BE2C (cell line): ENCODE measurements around the gene C12orf60.

Source experiments
- DNase-seq: peaks from one replicate; pipeline ENCODE4 v3.0.0-alpha.2; 2020
- H3K27me3 ChIP-seq: fragments of 250-450 bp; sonication (Bioruptor Pico); 2 replicates; pipeline ENCODE4 v1.5.1; 2020; ENCODE audit warnings: mild to moderate bottlenecking
- H3K36me3 ChIP-seq: fragments of 250-450 bp; sonication (Bioruptor Pico); 2 replicates; pipeline ENCODE4 v1.5.1; 2020; ENCODE audit warnings: mild to moderate bottlenecking
- H3K4me1 ChIP-seq: fragments of 250-450 bp; sonication (Bioruptor Pico); 2 replicates; pipeline ENCODE4 v1.5.1; 2020
- H3K4me3 ChIP-seq: 2 replicates; pipeline ENCODE4 v1.5.1; 2011; ENCODE audit warnings: low read depth, low read length
- H3K9me3 ChIP-seq: fragments of 250-450 bp; sonication (Bioruptor Pico); 2 replicates; pipeline ENCODE4 v1.5.1; 2020
- TF ChIP-seq, protein P1 (sequence below): IDR thresholded peaks from 2 replicates; pipeline ENCODE4 v1.5.1; 2012; ENCODE audit warnings: mild to moderate bottlenecking, low read depth, low read length

The C12orf60 gene

DNA sequence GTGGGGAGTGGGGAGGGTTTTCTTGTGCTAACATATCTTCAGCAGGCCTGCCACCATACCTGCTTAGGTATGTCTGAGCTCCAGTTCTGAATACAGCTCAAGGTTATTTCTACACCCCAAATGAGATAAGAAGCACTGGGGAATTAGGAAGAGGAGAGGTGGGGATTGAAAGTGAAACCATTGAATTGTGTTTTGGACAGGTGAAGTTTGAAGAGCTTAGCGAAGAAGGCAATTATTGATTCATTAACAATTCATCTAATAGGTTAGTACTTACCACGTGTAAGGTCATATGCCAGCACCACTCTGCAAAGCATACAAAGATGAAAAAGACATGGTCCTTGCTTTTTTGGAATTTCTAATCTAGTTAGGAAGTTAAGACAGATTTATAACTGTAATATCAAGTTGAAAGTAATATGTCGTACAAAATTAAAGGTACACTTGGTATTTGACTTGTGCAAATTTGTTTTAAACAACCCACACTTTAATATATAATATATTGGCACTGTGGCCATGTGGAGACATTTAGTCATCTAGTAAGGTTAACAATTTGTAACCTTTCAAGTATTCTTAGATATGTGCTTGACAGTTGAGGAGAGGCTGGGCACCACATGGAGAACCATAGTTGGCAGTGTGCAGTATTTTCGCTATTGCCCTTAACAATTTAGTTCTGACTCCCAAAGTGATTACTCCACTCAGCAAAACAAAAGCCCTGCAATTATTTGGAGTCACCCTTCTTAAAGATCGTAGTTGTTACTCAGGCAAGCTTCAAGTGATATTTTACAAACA, 6.9 kb downstream of the C12orf60 start:
- Histone ChIP-seq H3K27me3 (no peaks in the 10 kb centered on the region), H3K9me3 (no peaks in the 10 kb centered on the region), H3K4me3 (no peak overlapping the region), H3K4me1 (no peaks in the 10 kb centered on the region), H3K36me3 (no peaks in the 10 kb centered on the region)
- TF ChIP-seq, protein P1, sequence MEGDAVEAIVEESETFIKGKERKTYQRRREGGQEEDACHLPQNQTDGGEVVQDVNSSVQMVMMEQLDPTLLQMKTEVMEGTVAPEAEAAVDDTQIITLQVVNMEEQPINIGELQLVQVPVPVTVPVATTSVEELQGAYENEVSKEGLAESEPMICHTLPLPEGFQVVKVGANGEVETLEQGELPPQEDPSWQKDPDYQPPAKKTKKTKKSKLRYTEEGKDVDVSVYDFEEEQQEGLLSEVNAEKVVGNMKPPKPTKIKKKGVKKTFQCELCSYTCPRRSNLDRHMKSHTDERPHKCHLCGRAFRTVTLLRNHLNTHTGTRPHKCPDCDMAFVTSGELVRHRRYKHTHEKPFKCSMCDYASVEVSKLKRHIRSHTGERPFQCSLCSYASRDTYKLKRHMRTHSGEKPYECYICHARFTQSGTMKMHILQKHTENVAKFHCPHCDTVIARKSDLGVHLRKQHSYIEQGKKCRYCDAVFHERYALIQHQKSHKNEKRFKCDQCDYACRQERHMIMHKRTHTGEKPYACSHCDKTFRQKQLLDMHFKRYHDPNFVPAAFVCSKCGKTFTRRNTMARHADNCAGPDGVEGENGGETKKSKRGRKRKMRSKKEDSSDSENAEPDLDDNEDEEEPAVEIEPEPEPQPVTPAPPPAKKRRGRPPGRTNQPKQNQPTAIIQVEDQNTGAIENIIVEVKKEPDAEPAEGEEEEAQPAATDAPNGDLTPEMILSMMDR: no peak
- no peak for DNase-seq

DNA sequence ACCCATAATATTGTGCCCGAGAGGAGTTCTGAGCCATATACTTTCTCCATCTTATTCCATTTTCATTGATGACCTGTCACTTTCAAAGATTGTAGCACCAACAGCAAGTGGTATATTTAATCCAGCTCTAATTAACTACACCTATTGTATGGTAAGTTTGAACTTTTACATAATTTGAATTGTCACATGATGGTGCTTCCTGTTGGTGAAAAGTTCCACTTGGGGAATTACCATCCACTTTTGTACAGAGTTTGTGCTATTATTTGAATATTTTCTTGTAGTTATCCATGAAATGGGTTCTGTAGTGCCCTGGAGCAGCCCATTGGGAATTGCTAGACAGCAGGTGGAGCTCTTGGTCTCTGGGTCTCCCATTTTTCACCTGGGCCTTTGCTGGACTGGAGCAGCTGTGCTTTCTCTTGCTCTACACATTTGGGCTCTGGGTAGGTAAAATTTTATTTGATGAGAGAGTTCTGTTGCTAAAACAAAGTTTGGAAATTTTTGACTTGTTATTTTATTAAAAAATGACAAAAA, 7.5 kb downstream of the C12orf60 start:
- TF ChIP-seq, protein P1: peak; percentile 65
- no peaks in the 10 kb centered on the region for H3K27me3 ChIP-seq
- no peaks in the 10 kb centered on the region for H3K4me1 ChIP-seq
- no peaks in the 10 kb centered on the region for H3K9me3 ChIP-seq
- no peak overlapping the region for H3K4me3 ChIP-seq
- H3K36me3 ChIP-seq: no peaks in the 10 kb centered on the region
- peak; percentile 47 for DNase-seq

DNA sequence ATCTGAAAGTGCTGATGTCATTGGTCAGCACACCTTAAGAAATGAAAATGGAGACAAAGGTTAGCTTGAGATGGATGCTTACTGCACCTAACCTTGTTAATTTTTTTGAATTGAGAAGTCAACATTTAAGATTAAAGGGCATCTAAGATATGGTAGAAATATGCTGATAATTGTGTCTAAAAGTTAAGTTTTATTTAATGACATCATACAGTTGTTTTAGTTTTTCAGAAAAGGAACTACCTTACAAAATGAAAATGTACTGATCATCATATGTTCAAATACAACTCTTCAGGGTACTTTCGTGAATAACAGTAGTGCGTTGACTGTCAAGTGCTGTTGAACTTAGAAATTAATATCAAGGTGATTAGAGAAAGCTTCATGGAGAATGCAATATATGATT, 8.0 kb downstream of the C12orf60 start:
- TF ChIP-seq, protein P1: no peak
- H3K4me1 ChIP-seq: no peaks in the 10 kb centered on the region
- no peaks in the 10 kb centered on the region for H3K9me3 ChIP-seq

DNA sequence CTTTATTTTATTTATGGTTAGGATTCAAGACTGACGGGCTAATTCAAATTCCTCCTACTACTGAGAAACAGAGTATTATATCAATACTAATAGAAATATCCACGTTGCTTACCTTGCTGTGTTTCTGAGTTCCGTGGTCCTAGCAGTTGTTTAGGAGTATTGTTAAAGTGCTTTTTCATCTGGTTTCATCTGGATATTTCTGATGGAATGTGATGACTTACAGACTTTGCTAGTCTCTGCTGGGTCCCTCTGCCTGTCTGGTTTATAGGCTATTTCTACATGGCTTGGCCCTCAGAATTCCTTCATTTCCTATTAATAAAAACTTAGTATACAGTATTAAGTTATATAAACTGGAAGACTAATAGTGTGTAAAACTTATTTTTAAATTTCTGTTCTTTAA, 10.5 kb downstream of the C12orf60 start, which contains the start of gene SMCO3:
Gene SMCO3 (minus strand): TSS at position 169 of the 400 bp plus-strand sequence. CDS start 7,502 bp downstream, outside the sequence.
- TF ChIP-seq, protein P1: no peak
- Histone ChIP-seq H3K4me3 (no peak within 1 kb of the TSS), H3K36me3 (no peaks in the 10 kb centered on the region), H3K9me3 (no peaks in the 10 kb centered on the region), H3K4me1 (no peaks in the 10 kb centered on the region), H3K27me3 (no peaks in the 10 kb centered on the region)
- no peak for DNase-seq

More for the DNA sequence above, 8.0 kb downstream of the C12orf60 start:
- no peak overlapping the region for H3K4me3 ChIP-seq
- no peaks in the 10 kb centered on the region for H3K27me3 ChIP-seq
- H3K36me3 ChIP-seq: no peaks in the 10 kb centered on the region
- DNase-seq: no peak

DNA sequence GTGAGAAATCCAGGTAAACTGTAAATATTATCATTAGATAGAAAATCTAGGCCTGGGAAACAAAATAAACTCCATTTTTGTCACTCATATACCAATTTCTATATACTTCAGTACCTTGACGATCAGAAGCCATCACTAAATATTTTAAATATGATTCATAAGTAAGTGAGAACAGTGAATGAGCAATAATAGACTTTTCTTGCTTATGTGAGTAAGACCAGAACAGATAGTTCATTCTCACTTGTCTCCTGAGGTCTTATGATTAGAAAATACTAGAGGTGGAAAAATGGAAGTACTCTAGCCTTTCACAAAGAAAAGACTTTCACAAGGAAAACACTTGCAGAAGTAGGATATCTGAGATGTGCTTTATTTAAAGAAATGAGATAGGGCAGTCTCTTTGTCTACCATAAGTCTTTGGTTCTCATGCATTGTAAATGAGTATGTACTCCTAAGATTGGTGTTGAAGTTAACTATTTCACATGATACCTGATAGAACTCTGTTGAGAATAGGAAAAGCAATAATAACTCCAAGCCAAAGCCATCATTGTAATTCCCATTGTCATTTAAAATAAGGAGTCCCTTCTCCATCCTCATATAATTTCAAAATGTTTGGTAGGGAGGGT, 20.7 kb downstream of the C12orf60 start:
- H3K4me3 ChIP-seq: no peak overlapping the region
- H3K36me3 ChIP-seq: no peaks in the 10 kb centered on the region
- H3K4me1 ChIP-seq: no peaks in the 10 kb centered on the region; the same call in 1 of the 2 replicates
- H3K9me3 ChIP-seq: no peaks in the 10 kb centered on the region
- no peaks in the 10 kb centered on the region for H3K27me3 ChIP-seq
- TF ChIP-seq, protein P1: no peak
- no peak for DNase-seq
